G401.6 (cell line): ENCODE data around the gene NRG3.

ENCODE experiments used
- FAIRE-seq: peaks from 2 replicates; lab custom pipeline; 2012; peaks lifted over from hg19 to GRCh38; lab: Jason Lieb, UNC

The NRG3 gene

DNA sequence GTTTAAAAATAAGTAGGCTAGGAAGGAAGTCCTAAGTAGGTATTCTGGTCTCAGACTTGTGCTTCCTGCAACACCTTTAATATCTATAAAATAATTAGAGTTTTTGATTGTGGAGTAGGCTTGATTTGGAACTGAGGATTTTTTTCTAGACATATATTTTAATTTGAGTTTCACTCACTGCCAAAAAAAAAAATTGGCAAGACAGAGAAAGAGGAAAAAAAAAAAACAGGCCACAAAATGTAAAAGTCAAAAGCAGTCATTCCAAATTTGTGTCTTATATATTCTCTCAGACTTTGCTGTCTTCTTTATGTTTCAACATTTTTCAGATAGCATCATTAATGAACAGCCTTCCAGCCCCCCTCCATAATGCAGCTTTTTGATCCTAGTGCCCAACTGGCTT is 346.1 kb downstream of the NRG3 start:
- FAIRE-seq, result no peak

DNA sequence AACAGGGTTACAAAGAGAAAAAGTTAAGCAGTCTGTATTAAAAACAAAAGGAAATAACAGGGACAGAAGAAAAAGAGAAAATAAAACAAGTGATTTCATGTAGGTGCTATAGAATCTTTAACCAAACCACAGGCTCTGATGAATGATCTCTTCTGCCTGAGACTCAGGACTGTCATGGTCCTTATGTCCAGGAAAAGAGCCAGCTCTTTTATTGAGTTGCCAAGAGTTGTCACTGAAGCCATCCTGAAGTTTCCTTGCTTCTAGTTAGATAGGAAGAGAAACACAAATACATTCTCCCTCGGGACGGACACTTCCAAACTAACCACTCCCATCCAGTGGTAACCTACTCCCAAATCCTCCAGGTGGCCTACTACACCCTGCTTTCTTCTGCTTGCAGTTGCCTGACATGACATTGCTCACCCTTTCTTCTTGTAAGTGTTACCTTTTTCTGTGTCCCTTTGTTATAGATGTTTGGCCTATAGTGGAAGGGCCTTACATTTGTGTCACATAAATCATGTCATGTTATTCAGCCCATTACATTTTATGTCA is 346.7 kb downstream of the NRG3 start:
- FAIRE-seq, result no peak

DNA sequence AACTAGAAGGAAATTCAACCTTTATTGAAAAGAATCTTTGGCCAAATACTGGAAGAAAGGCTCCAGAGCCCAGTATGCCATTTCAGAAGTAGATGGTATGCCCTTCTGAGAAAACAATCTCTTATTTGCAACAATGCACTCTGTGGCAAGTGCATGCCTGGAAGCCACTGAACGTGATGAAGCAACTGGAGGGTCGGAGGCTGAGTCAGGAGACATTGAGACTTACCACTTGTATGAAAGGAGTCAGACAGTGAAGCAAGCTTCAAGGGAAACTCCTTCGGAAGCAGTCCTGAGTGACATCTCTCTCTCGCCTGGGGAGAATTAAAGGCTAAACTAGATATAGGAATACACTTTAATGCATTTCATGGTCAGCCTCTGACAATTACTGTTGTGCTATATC is 353.7 kb downstream of the NRG3 start:
- no peak for FAIRE-seq

DNA sequence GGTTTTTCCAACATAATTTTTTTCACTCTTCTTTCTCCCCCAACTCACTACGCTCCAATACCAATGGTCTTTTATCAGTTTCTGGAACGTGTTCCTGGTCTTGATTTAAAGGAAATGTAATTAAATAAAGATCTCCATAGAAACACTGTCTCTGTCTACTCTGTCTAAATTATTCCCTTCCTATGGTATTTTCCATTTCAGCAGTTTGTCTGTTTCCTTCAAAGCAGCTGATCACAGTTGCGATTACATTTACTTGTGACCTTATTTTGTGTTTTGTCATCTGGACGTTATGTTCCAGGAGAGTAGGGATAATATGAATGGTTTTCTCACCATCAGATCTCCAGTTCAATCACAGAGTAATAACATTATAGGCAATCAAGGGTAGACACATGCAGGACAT is 359.2 kb downstream of the NRG3 start:
- FAIRE-seq, result no peak

DNA sequence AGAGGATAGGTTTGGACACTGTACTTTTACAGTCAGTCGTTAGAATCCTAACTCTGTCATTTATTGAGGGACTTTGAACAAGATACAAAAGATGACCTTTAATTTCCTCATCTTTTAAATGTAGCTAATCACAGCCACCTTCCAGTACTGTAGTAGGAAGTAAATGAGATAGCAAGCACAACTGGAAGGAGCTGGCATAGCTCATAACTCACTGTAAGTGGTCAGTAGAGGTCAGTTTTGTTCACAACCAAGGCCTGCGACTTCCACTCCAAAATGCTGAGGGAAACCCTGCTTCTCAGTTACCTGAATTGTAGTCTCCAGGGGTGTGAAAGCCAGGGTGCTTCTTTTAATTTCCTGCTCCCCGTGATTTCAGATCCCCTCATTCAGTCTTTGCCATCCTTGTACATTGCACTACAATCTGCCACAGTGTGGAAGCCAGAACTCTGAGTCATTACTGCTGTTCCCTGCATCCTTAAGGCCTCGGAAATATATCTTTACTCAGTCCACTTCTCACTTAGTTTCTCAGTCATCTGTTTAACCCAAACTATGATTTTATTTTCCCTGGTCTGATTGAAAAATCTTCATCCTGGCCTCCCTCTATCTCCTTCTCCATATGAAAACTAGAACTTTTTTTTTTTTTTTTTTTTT is 361.2 kb downstream of the NRG3 start:
- FAIRE-seq, result no peak

DNA sequence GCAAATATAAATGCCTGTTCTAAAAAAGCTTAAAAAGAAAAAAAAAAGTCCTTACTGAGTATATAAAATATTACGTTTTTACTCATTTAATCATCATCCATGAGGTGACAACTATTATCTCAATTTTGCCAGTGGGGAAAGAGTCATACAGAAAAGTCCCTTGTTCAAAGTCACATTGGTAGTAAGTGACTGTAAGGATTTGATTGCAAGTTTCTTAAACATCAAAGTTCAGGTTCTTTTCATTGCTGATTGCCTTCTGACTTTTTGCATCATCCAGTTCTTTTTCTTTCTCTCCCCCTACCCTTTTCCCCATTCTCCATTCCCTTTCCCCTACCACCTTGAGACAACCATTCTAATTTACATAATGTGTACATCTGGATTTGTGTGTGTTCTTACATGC is 363.3 kb downstream of the NRG3 start:
- FAIRE-seq, result no peak

DNA sequence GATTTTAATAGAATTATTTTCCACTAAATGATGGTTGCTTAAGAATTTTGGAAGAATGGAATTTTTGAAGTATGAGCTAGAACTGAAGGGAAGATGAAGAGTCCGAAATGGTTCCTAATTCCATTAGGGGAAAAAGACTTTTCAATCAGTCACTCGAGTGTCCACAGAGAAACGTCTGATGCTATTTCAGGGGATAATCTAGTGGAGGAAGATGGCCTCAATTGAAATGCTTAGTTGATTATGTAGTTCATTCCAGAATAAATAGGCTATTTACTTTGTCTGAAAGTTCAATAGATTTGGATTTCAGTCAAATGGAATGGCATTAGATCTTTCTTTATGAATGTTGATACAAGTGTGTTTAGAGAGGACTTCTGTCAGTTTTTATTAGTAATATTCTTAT is 365.4 kb downstream of the NRG3 start:
- FAIRE-seq, result no peak

DNA sequence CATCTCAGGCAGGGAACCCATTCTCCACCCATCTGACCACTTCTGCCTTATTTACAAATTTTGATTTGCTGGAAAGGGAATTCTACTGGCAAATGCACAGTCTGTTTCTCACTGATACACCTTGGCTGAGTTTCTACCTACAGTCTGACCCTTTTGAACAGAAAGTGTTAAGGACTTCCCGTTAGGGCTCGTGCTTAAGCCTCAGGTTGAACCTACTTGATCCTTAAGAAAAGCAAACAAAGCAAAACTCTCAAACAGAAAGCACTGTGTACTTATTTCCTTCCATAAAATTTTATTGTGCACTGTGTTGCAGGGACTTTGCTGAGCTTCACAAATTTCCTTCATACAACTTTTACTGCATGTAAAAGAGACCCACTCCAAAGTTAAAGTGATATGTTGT is 367.8 kb downstream of the NRG3 start:
- FAIRE-seq, result no peak

DNA sequence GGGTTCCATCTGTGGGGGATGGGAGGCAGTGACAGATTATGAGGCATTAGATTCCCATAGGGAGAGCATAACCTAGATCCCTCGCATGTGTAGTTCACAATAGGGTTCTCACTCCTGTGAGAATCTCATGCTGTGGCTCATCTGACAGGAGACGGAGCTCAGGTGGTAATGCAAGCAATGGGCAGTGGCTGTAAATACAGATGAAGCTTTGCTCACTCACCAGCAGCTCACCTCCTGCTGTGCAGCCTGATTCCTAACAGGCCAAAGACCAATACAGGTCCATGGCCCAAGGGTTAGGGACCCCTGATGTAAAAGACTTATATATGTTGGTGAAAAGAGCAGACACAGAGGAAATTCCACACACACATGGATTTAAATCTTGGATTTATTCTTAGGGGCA is 370.2 kb downstream of the NRG3 start:
- no peak for FAIRE-seq

DNA sequence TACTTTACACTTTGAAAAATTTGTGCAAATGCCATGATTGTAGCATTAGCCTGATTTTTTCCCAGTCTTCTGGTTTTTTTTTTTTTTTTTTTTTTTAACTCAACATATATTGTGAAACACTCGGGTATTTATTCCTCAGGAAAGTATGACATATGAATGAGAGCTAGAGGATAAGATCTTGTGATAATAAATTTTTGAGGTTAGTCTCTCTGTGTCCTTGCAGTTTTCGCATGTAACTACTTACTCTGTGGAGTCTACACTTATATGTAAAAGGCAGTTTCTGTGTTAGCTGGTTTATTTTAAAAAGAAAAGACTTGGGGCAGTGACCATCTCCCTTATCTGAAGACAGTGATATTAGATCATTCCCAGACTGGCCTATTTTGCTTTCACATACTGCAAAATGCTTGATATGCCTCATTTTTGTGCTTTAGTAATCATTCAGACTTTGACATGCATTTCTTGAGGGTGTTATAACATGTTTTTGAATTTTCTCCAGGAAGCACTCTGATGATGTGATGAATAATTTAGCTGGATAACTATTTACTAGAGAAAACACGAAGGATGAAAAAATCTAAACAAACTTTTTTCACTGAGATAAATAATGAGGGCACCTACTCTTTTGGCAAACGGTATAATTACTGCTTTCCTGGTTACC is 371.0 kb downstream of the NRG3 start:
- no peak for FAIRE-seq

DNA sequence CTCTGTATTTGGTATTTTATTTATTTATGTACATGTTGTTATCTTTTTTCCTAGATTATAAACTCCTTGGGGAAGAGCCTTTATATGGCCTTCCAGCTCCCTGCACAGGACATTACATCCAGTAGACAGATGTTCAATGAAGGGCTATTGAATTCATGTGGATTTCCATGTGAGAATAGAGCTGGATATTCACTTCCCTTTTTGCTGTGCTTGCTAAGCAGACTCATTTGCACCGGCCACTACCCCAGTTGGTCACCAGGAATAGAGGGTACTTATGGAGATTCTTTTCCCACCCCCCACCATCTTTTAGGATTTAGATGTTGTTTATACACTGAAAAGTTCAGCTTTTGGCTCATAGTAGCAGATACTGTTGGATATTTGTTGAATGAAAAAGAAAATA is 374.1 kb downstream of the NRG3 start:
- no peak for FAIRE-seq

DNA sequence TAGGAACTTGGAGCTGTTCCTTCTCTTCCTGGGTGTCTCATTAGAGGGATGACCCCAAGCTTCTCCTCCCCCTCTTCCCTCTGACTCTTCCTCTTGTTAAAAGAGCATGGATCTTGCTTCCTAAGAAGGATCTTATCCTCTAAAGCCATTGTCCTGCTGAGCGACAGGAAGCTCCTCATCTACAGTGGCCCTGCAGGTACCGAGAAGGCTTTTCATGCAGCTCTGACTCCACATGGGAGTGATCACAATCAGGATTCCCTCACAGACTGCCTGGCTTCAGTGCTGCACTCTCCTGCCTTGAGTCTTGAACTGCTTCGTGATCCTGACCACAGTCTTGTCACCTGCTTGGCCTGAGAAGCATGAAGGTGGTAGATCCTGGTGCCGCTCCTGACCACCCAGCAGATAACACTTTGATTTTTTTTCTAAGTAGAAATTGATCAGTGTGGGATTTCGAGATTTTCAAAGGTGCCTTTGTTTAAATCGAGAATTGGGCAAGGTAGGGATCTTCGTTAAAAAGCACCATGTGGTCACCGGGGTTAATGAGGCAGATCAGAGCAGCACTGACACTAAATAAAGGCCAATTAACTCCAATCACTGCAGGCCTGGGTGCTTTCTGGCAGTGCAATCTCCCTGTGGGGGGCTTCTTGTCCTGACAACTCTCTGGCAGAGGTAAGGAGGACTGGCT is 376.4 kb downstream of the NRG3 start:
- FAIRE-seq, result no peak

DNA sequence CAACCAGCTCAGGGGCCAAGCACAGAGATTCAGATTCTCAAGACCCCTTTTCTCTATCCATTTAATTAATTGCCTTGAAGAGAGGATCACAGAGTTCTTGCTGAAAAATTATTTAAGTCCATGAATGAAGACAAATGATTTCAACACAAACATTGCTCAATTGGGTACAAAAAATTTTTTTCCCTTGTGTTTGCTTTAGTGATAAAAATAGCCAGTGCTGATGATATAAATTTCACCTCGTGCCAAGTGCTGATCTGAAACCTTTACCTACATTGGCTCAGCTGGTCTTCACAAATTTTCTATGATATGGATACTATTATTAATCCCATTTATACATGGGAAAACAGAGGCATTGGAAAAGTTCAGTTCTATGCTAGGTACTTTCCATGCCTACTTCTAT is 377.1 kb downstream of the NRG3 start:
- FAIRE-seq, result no peak

DNA sequence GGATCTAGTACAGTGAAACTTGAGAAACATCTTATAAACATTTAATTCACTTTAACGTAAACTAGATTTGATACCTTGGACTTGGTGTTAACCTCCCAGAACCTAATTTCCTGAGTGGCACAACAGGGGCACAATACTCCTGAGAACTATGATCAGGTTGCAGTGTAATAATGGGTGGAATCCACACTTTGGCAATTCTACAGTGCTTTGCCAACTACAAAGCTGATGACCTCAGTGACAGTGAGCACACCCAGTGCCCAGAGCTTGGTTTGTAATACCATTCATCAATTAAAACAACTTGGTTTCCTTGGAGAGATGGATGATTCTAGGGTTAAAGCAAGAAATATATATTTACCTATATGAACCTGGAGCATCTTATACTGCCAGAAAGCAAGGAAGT is 379.2 kb downstream of the NRG3 start:
- no peak for FAIRE-seq

DNA sequence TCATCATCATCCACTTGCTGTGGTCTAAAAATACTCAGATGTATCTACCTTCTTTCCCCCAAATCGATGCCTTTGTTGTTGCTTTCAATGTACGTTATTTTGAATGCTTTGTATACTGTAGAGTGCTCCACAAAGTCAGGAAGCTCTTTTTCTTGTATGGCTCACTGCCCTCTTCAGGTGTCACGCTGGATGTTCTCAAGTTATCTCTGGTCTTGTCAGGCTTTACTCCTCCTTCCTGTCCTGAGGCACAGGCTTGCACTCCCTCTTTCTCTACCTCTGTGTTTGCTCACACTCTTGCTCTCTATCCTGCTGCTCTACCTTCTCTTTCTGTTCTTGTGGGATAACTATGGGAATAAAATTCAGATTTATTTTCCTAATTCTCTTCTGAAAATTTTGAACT is 381.3 kb downstream of the NRG3 start:
- no peak for FAIRE-seq

DNA sequence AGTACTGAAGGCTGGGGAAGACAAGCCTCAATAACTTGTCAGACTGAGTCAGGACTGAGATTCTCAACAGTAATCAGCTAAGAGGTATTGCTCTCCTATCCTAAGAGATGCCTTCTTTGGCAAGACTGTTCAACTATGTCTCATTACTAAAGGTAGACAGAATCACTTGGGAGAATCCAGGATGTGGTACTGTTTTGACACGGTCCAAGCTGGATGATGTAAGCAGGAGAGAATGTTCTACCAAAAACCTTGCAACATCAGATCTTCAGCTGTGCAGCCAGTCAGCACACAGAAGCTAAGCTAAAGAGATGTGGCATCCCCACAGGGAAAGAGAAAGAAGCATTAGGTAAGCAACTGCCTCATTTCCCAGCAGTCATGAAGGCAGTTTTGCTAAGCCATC is 391.4 kb downstream of the NRG3 start:
- FAIRE-seq, result no peak

DNA sequence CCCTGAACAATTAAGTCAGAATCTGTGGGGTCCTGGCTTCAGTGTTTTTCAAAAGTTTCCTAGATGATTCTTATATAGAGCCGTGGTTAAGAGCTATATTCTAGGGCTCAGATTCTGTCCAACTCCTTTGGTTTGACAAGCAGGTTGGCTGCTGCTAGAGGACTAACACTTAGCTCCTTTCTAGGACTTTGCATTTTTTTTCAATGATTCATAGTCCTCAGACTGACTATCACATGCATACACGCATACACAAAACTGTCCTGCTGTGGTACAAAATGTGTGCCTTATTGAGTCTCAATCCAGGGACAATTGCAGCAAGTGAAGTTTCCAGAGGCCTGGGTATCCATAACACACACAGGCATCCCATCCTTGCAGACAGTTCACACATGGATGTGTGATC is 392.0 kb downstream of the NRG3 start:
- no peak for FAIRE-seq

DNA sequence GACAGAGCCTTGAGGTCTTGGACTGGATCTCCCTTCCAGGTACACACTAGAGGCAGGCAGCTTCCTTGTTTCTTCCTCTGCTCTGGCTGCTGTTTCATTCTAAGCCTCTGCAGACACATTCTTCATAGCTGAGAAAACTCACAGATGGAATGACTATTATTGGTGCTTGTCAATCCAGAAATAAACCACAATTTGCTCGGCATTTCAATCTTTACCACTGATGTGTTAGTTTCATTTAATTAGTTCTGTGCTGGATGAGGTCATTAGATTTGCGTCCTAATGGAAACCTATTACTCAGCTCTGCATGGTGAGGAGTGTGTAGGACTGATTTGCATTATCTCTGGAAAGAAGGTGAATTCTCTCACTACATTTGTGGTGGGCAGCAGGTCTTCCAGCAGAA is 392.5 kb downstream of the NRG3 start:
- FAIRE-seq, result no peak

DNA sequence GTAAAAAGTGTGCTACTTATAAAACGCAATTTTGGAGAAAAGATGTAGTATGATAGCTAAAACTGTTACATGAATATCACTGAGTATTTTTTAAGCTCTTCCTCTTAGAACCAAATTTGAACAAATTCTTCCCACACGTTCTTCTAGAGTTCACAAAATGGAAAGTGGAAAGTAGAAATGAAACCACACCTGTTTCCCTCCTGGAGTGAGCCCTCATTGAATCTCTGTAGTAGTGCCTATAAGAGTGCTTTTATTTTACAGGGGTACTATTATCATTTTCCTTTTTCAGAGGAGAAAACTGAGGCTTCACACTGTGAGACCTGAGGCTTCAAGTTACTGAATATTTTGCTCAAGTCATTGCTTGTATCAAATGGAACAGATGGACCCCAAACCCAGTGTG is 393.0 kb downstream of the NRG3 start:
- no peak for FAIRE-seq

DNA sequence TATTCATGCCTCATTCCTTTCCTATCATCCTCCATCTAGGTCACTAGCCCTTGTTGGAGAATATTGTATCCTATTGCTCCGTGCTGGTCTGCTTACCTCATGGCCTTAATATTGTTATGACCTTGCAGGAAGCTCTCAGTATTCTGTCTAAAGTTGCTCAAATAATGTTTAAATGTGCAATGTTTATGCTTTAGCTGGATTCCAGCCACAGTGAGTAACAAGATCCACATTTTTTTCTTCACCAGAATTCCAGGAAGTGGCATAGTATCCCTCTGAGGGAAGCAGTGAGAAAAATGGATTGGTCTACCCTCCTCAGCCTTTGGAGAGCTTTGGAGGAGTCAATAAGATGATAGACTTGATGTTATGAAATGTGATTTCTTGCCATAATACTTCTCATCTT is 402.6 kb downstream of the NRG3 start:
- no peak for FAIRE-seq

DNA sequence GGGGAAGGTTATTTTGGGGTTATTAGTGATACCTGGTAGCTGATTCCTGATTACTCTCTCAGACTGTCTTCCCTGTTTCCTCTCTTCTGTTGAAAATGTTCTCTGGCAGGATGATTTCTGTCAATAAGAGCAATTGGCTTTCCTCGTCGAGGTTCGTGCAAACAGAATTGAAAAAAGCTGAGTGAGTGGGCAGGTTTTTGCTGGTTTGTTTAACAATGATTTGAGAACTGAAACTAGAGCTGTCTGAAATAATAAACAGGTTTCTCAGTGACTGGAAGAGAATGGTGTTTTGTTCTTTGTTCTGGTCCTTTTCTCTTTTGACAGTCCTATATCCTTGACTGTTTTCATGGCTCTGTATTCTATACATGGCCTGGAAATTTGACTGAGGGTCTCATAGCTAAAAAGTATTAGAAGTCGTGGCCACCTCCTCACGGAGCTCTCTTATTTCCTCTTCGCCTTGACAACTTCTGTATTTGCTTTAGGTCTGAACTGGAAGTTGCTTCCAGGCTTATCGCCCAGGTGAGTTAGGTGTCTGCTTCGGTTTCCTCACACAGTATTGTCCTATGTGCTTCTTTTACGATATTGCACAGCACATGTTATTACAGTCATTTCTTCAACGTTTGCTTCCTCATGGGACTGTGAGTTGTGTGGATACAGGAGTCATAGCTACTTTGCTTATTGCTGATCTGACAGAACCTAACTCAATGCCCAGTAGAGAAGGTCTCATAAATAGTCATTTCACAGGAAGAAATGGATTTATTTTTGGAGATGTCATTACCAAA is 403.6 kb downstream of the NRG3 start:
- FAIRE-seq, result no peak

DNA sequence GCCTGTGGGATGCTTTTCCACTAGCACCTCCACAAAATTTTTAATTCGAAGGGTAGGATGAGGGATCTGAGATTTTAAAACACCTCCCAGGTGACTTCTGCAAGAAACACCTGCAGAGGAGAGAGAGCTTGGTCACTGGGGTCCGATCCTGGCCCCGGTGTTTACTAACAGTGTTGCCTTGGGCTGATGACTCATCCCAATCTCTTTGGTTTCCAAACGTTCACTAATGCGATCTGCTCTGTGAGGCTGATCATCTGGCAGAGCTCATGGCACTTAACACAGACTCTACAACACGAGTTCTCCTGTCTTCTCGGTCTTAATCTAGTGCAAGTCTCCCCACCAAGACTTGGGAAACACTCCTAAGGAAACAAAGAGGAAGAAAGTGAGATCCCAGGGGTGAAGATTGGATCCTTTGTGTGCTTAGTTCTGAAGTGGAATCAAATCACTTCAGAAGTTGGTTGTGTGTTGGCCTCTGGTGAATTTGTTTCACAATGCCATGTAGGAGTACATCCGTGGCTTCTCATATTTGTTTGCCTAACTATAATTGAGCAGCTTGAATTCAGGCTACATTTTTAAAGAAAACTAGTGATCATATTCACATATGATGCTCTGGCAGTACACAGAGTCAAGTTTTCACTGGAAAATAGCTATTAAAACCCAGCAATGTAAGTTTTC is 407.9 kb downstream of the NRG3 start:
- no peak for FAIRE-seq
